Measurements from ENCODE around the gene MAP4K1.
"Not testable (repeated sequence)": the region's sequence is repeated elsewhere in the genome, so short reads cannot be mapped to it uniquely, and the experiment has no call there.

Gene MAP4K1

DNA sequence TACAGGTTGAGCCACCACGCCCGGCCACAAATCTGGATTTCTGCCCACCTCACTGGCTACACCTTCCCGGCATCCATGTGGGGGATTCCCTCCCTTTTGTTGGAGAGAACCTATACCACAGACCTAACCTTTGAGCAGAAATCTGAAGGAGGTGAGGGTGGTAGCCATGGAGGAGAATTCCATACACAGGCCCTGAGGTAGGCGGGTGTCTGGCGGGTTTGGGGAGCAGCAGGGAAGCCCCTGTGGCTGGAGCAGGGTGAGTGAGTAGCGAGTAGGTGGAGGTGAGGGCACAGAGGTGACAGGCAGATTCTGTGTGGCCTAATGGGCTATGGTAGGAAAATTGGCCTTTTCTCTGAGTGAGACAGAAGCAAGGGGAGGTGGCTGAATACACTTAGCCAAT lies 11.8 kb upstream of the MAP4K1 start:
- Mint-ChIP-seq H3K27ac (peak overlapping the region in 1 of 2 donors; percentile 20), H3K36me3 (ENCODE audit: insufficient read depth) (peaks cover 65% of the 10 kb centered on the region), H3K9me3 (no peaks in the 10 kb centered on the region), H3K4me3 (no peak overlapping the region), H3K27me3 (no peaks in the 10 kb centered on the region), H3K4me1 (ENCODE audit: low read depth in 2 of 2) (peaks cover 2 to 7% of the 10 kb centered on the region in 2 donors)
- DNase-seq (no peak), ATAC-seq (replicated peaks) (no peak)

GRCh38 chr19:38626401-38626800 lies 8.6 kb upstream of the MAP4K1 start:
- no peak for ATAC-seq (replicated peaks)
- peaks cover 79% of the 10 kb centered on the region for H3K36me3 Mint-ChIP-seq (ENCODE audit: insufficient read depth)
- peaks cover 4 to 7% of the 10 kb centered on the region in 2 donors for H3K4me1 Mint-ChIP-seq (ENCODE audit: low read depth in 2 of 2)
- H3K27ac Mint-ChIP-seq = peak overlapping the region in 1 of 2 donors; percentile 56
- H3K9me3 Mint-ChIP-seq = no peaks in the 10 kb centered on the region
- no peak for DNase-seq
- H3K27me3 Mint-ChIP-seq = no peaks in the 10 kb centered on the region
- no peak overlapping the region for H3K4me3 Mint-ChIP-seq

DNA sequence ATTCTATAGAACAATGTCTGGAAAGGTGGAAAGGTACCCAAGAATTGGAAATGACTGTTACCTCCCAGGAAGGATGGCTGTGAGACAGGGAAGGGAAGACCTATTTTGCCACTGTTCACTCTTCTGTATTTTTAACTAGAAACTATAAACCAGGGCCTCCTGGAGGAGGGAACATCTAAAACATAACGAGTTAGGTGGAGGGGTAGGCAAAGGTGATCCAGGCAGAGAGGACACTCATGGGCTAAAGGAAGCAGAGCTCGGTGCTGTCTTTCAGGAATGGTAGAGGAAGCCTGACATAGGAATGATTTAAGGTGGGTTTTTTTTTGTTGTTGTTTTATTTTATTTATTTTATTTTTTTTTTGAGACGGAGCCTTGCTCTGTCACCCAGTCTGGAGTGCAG lies 7.1 kb upstream of the MAP4K1 start:
- DNase-seq (no peak), ATAC-seq (replicated peaks) (no peak)
- no peak overlapping the region for H3K4me3 Mint-ChIP-seq
- H3K9me3 Mint-ChIP-seq = no peaks in the 10 kb centered on the region
- no peaks in the 10 kb centered on the region for H3K27me3 Mint-ChIP-seq
- no peak overlapping the region for H3K27ac Mint-ChIP-seq
- peaks cover 81% of the 10 kb centered on the region for H3K36me3 Mint-ChIP-seq (ENCODE audit: insufficient read depth)
- peaks cover 9 to 14% of the 10 kb centered on the region in 2 donors for H3K4me1 Mint-ChIP-seq (ENCODE audit: low read depth in 2 of 2)

GRCh38 chr19:38619361-38620174 lies 1.8 kb upstream of the MAP4K1 start:
- Mint-ChIP-seq H3K27ac (peak overlapping the region; percentile 99 to 100), H3K9me3 (no peaks in the 10 kb centered on the region), H3K4me1 (ENCODE audit: low read depth in 2 of 2) (peaks cover 48 to 51% of the 10 kb centered on the region in 2 donors), H3K36me3 (ENCODE audit: insufficient read depth) (peaks cover 67% of the 10 kb centered on the region), H3K27me3 (no peaks in the 10 kb centered on the region), H3K4me3 (peak overlapping the region; percentile 100)
- ATAC-seq (replicated peaks) = no peak
- DNase-seq = no peak

- no peaks in the 10 kb centered on the region for H3K27me3 Mint-ChIP-seq
- ATAC-seq (replicated peaks) (peak; percentile 70), DNase-seq (peak; percentile 92 to 93 (median 93))
- peak within 1 kb of the TSS; percentile 99 to 100 for H3K27ac Mint-ChIP-seq
- H3K36me3 Mint-ChIP-seq (ENCODE audit: insufficient read depth) = peaks cover 65% of the 10 kb centered on the region
- peaks cover 54 to 56% of the 10 kb centered on the region in 2 donors for H3K4me1 Mint-ChIP-seq (ENCODE audit: low read depth in 2 of 2)
- H3K4me3 Mint-ChIP-seq = peak within 1 kb of the TSS; percentile 100
- H3K9me3 Mint-ChIP-seq = no peaks in the 10 kb centered on the region
Observed at GRCh38 chr19:38618590-38619360, 1.0 kb upstream of the MAP4K1 start, which contains the start of gene EIF3K. EIF3K (plus strand) TSS chr19:38619188; CDS start chr19:38619269, 81 bp downstream.

DNA sequence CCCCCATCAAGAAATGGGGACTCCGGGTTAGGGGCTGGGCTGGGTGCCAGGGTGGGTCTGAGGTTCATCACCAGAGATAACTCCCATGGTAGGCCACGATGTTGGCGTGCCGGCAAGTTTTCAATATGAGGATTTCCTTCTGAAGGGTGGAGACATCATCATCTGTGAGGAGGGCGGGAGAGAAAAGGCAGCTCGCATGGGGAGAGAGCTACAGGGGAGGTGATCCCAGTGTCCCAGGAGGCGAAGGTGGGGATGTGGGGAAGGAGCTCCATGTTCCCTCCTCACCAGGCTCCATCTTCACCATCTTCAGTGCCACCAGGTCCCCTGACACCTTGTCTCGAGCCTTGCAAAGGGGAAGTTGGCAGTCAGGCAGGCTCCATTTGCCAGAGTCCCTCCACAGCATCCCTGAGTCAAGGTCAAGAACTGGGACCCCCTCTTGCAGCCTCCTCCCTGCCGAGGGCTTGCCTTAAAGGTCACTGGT lies 430 bp downstream of the MAP4K1 start:
- H3K36me3 Mint-ChIP-seq (ENCODE audit: insufficient read depth) = peaks cover 69% of the 10 kb centered on the region
- no peaks in the 10 kb centered on the region for H3K9me3 Mint-ChIP-seq
- ATAC-seq (replicated peaks) (no peak), DNase-seq (no peak)
- H3K4me1 Mint-ChIP-seq (ENCODE audit: low read depth in 2 of 2) = peaks cover 61 to 68% of the 10 kb centered on the region in 2 donors
- no peaks in the 10 kb centered on the region for H3K27me3 Mint-ChIP-seq
- H3K4me3 Mint-ChIP-seq = peak overlapping the region; percentile 100
- H3K27ac Mint-ChIP-seq = peak overlapping the region; percentile 96 to 100

- no peaks in the 10 kb centered on the region for H3K9me3 Mint-ChIP-seq
- peaks cover 67% of the 10 kb centered on the region for H3K36me3 Mint-ChIP-seq (ENCODE audit: insufficient read depth)
- H3K4me3 Mint-ChIP-seq = peak overlapping the region; percentile 100
- H3K4me1 Mint-ChIP-seq (ENCODE audit: low read depth in 2 of 2) = peaks cover 58 to 62% of the 10 kb centered on the region in 2 donors
- ATAC-seq (replicated peaks) (no peak), DNase-seq (no peak)
- H3K27me3 Mint-ChIP-seq = no peaks in the 10 kb centered on the region
- peak overlapping the region; percentile 96 to 100 for H3K27ac Mint-ChIP-seq
Observed at GRCh38 chr19:38616265-38616664, 1.5 kb downstream of the MAP4K1 start.

GRCh38 chr19:38615007-38615581 lies 2.7 kb downstream of the MAP4K1 start:
- Mint-ChIP-seq H3K9me3 (no peaks in the 10 kb centered on the region), H3K4me3 (peak overlapping the region; percentile 100), H3K27me3 (no peaks in the 10 kb centered on the region), H3K36me3 (ENCODE audit: insufficient read depth) (peaks cover 67% of the 10 kb centered on the region), H3K4me1 (ENCODE audit: low read depth in 2 of 2) (peaks cover 54 to 67% of the 10 kb centered on the region in 2 donors), H3K27ac (peak overlapping the region; percentile 0 to 96)
- no peak for ATAC-seq (replicated peaks)
- no peak for DNase-seq

- Mint-ChIP-seq H3K27ac (peak overlapping the region in 1 of 2 donors; percentile 96), H3K4me1 (ENCODE audit: low read depth in 2 of 2) (peaks cover 47 to 60% of the 10 kb centered on the region in 2 donors), H3K36me3 (ENCODE audit: insufficient read depth) (peaks cover 66% of the 10 kb centered on the region), H3K27me3 (no peaks in the 10 kb centered on the region), H3K9me3 (no peaks in the 10 kb centered on the region), H3K4me3 (peak overlapping the region; percentile 23 to 100)
- no peak for DNase-seq
- ATAC-seq (replicated peaks) = no peak
Observed at GRCh38 chr19:38614289-38614688, 3.5 kb downstream of the MAP4K1 start.

DNA sequence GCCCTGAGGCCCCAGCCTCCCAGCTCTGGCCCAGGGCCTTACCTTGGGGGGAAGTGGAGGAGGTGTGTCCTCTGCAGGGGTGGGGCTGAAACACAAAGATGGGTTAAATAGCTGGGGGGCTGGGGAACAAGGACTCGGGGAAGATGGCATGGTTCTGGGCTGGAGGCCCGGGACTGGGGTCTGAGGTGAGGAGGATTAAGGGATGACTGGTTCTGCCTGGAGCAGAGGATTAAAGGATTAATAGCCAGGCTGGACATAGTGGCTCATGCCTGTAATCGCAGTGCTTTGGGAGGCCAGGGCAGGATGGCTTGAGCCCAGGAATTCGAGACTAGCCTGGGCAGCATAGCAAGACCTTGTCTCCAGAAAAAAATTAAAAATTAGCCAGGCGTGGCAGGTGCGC lies 11.6 kb downstream of the MAP4K1 start:
- Mint-ChIP-seq H3K4me1 (ENCODE audit: low read depth in 2 of 2) (peaks cover 4 to 15% of the 10 kb centered on the region in 2 donors), H3K9me3 (no peaks in the 10 kb centered on the region), H3K4me3 (no peak overlapping the region), H3K36me3 (ENCODE audit: insufficient read depth) (peaks cover 67% of the 10 kb centered on the region), H3K27ac (peak overlapping the region in 1 of 2 donors; percentile 51), H3K27me3 (no peaks in the 10 kb centered on the region)
- no peak for DNase-seq
- no peak for ATAC-seq (replicated peaks)

GRCh38 chr19:38602856-38603255 lies 14.9 kb downstream of the MAP4K1 start:
- H3K4me1 Mint-ChIP-seq (ENCODE audit: low read depth in 2 of 2) = peaks cover 4 to 17% of the 10 kb centered on the region in 2 donors
- ATAC-seq (replicated peaks); H3K4me3 Mint-ChIP-seq; H3K27ac Mint-ChIP-seq; H3K9me3 Mint-ChIP-seq; DNase-seq; H3K27me3 Mint-ChIP-seq: not testable (repeated sequence)
- peaks cover 58% of the 10 kb centered on the region for H3K36me3 Mint-ChIP-seq (ENCODE audit: insufficient read depth)

DNA sequence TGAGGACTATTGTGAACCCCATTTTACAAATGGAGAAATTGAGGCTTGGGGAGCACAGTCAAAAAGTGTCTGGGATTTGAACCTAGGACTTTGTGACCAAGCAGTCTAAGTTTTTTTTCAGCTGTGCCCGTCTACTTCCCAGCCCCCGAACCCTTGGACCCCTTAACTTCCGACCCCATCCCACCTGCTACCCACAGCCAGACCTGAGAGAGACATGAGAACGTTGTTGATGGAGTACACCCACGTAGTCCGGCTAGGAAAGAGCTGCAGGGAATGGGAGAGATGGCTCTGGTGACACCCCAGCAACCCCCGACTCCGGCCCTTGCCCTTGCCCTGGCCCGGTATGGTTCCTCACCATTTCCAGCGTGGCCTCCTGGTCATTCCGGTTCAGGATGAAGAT lies 18.0 kb downstream of the MAP4K1 start:
- Mint-ChIP-seq H3K27ac (no peak overlapping the region), H3K4me3 (no peak overlapping the region), H3K9me3 (no peaks in the 10 kb centered on the region), H3K4me1 (ENCODE audit: low read depth in 2 of 2) (peaks cover 0 to 17% of the 10 kb centered on the region in 2 donors), H3K36me3 (ENCODE audit: insufficient read depth) (peaks cover 48% of the 10 kb centered on the region), H3K27me3 (no peaks in the 10 kb centered on the region)
- no peak for ATAC-seq (replicated peaks)
- no peak for DNase-seq

DNA sequence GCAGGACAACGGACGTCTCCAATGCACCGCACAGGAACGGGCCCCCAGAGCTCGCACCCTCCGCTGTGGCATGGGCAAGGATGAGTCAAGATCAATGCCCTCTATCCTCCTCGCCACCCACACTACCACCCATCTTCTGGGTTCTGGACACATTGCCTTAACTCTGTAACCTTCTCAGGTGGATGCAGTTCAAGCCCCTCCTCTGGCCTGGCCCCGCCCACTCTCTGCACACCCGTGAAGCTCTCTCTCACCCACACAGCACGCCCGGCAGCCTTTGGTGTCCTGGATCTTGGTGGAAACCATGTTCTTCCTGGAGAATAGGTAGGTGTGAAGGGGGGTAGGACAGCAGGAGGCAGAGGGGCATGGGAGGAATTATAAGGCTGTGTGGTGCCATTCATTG lies 20.7 kb downstream of the MAP4K1 start:
- no peak for DNase-seq
- H3K36me3 Mint-ChIP-seq (ENCODE audit: insufficient read depth) = peaks cover 55% of the 10 kb centered on the region
- peaks cover 0 to 17% of the 10 kb centered on the region in 2 donors for H3K4me1 Mint-ChIP-seq (ENCODE audit: low read depth in 2 of 2)
- no peak overlapping the region for H3K4me3 Mint-ChIP-seq
- no peak for ATAC-seq (replicated peaks)
- no peaks in the 10 kb centered on the region for H3K27me3 Mint-ChIP-seq
- H3K27ac Mint-ChIP-seq = peak overlapping the region in 1 of 2 donors; percentile 35
- no peaks in the 10 kb centered on the region for H3K9me3 Mint-ChIP-seq
